B cell (primary cell): ENCODE data around the gene RRM2. TPM values are rescaled to one million over a fixed set of nuclear protein-coding genes. Genes with fewer than 3 reads are reported as not detected.

Source experiments
- ATAC-seq: fragments of 200-7000 bp; cut with Tn5 transposase; one replicate; pipeline ENCODE4 v1.10.0; 2021; ENCODE audit warnings: low read depth, mild to moderate bottlenecking, moderate number of reproducible peaks, moderate library complexity
- CTCF ChIA-PET: fragments of 350-600 bp; sonication (Branson Sonifier 250); formaldehyde crosslinking; loops from one replicate; lab custom pipeline; 2021; ENCODE audit warnings: antibody characterized with exemption, inconsistent platforms; lab: Charles Lee
- POLR2A ChIA-PET: fragments of 350-600 bp; sonication (Branson Sonifier 250); formaldehyde crosslinking; loops from one replicate; lab custom pipeline; 2021; ENCODE audit warnings: antibody characterized with exemption; lab: Charles Lee
- DNase-seq: peaks from one replicate; pipeline ENCODE4 v3.0.0; 2013
- H2AFZ ChIP-seq: 2 replicates; pipeline ENCODE4 v1.6.1; 2012; ENCODE audit warnings: mild to moderate bottlenecking, low read depth, low read length; ENCODE audit not compliant: insufficient read depth, poor library complexity, severe bottlenecking
- H3K27ac ChIP-seq, 2 donors: 1 replicate in 1 of 2; 2 replicates in 1 of 2; pipeline ENCODE4 v1.5.1; 2012 to 2013; ENCODE audit warnings: low read length in 2 of 2, mild to moderate bottlenecking in 2 of 2, moderate library complexity in 1 of 2
- H3K27me3 ChIP-seq, 4 experiments: fragments of 200-600 bp in 1 of 4; sonication (generic) in 1 of 4; replicated peaks in 1 of 4; 1 replicate in 2 of 4; 2 replicates in 2 of 4; pipeline versions ENCODE4 v1.6.1 to v1.7.0; 2013 to 2016; ENCODE audit warnings: low read length in 3 of 4, mild to moderate bottlenecking in 2 of 4, mixed read lengths in 1 of 4, moderate library complexity in 1 of 4; ENCODE audit not compliant: insufficient read depth in 4 of 4, control insufficient read depth in 3 of 4; ENCODE audit errors: control extremely low read depth in 1 of 4
- H3K36me3 ChIP-seq, 2 experiments: replicated peaks in 1 of 2; 1 replicate in 1 of 2; 2 replicates in 1 of 2; pipeline versions ENCODE4 v1.6.1 to v1.7.1; 2013; ENCODE audit warnings: low read length in 1 of 2; ENCODE audit not compliant: insufficient read depth in 2 of 2, control insufficient read depth in 1 of 2; ENCODE audit errors: control extremely low read depth in 1 of 2, extremely low read depth in 1 of 2
- H3K4me1 ChIP-seq, 2 donors: fragments of 200-600 bp in 1 of 2; sonication (generic) in 1 of 2; 1 replicate in 1 of 2; 2 replicates in 1 of 2; pipeline versions ENCODE4 v1.5.1 to v1.6.1; 2013 to 2017; ENCODE audit warnings: low read length in 2 of 2; ENCODE audit not compliant: control insufficient read depth in 2 of 2, insufficient read depth in 2 of 2
- H3K4me2 ChIP-seq: replicated peaks from 2 replicates; pipeline ENCODE3; 2012; ENCODE audit warnings: mild to moderate bottlenecking, low read depth, low read length; ENCODE audit not compliant: poor library complexity, severe bottlenecking
- H3K4me3 ChIP-seq, 5 experiments: fragments of 200-600 bp in 1 of 5; sonication (generic) in 1 of 5; 1 replicate in 3 of 5; 2 replicates in 2 of 5; pipeline versions ENCODE4 v1.5.1 to v1.7.0; 2011 to 2016; ENCODE audit warnings: low read length in 4 of 5, mild to moderate bottlenecking in 4 of 5, low read depth in 2 of 5, control low read depth in 1 of 5, moderate library complexity in 1 of 5; ENCODE audit not compliant: insufficient read depth in 1 of 5; ENCODE audit errors: control extremely low read depth in 1 of 5, extremely low read depth in 1 of 5
- H3K79me2 ChIP-seq: fragments of 200-600 bp; sonication (generic); one replicate; pipeline ENCODE4 v1.6.0; 2016; ENCODE audit warnings: low read length; ENCODE audit not compliant: control insufficient read depth, insufficient read depth
- H3K9ac ChIP-seq: fragments of 200-600 bp; sonication (generic); 2 replicates; pipeline ENCODE4 v1.6.1; 2017; ENCODE audit warnings: mild to moderate bottlenecking, low read length, moderate library complexity
- H3K9me3 ChIP-seq, 3 donors: one replicate each; pipeline versions ENCODE4 v1.6.1 to v1.7.1; 2013; ENCODE audit warnings: low read length in 2 of 3; ENCODE audit not compliant: control insufficient read depth in 2 of 3, insufficient read depth in 1 of 3; ENCODE audit errors: control extremely low read depth in 1 of 3
- H4K20me1 ChIP-seq: 2 replicates; pipeline ENCODE4 v1.6.0; 2012; ENCODE audit warnings: mild to moderate bottlenecking, low read length; ENCODE audit not compliant: insufficient read depth, control insufficient read depth, poor library complexity, severe bottlenecking
- H3K27ac Mint-ChIP-seq: one replicate; pipeline ENCODE4 v1.8.0; 2021; ENCODE audit warnings: mixed read lengths
- H3K27me3 Mint-ChIP-seq: one replicate; pipeline ENCODE4 v1.8.0; 2021; ENCODE audit warnings: mixed read lengths
- H3K4me1 Mint-ChIP-seq: one replicate; pipeline ENCODE4 v1.8.0; 2021; ENCODE audit warnings: mixed read lengths
- H3K4me3 Mint-ChIP-seq: one replicate; pipeline ENCODE4 v1.8.0; 2021; ENCODE audit warnings: mixed read lengths
- H3K9me3 Mint-ChIP-seq: one replicate; pipeline ENCODE4 v1.8.0; 2022; ENCODE audit warnings: mixed read lengths; ENCODE audit not compliant: insufficient read depth
- CTCF ChIP-seq: fragments of 200-600 bp; IDR thresholded peaks from one replicate; pipeline ENCODE4 v1.8.0; 2022; ENCODE audit warnings: antibody characterized with exemption, mild to moderate bottlenecking
- EZH2 ChIP-seq: IDR thresholded peaks from 2 replicates; pipeline ENCODE4 v1.6.1; 2012; ENCODE audit warnings: borderline replicate concordance, low read depth, mild to moderate bottlenecking, moderate library complexity, low read length; ENCODE audit not compliant: insufficient read depth, poor library complexity, severe bottlenecking
- WGBS: methylation state at CpG from one replicate; pipeline ENCODE4 v1.1.5; 2013; ENCODE audit warnings: missing lambda C conversion rate; ENCODE audit not compliant: insufficient coverage; 5-methylcytosine and 5-hydroxymethylcytosine counted together
- intact Hi-C: fragments of 100-400 bp; cut with micrococcal nuclease; formaldehyde crosslinking; loops from one replicate; pipeline ENCODE4 v1.10.0; 2022
- polyA plus RNA-seq: library from polyadenylated mRNA; depleted of rRNA; stranded (reverse); fragments of >200 nt; gene quantifications from 2 replicates; pipeline ENCODE4 v1.2.3, GENCODE V29; 2012
- total RNA-seq, 2 donors: library from RNA; stranded (reverse); fragments of 120-200 nt in 1 of 2; gene quantifications; 1 replicate in 1 of 2; 2 replicates in 1 of 2; pipeline versions ENCODE4 v1.2.3 to v1.2.4, GENCODE V29; 2013 to 2022

RRM2 gene
- total and polyA plus RNA-seq, 2 donors (not counting 1 experiment from before 2014, with no cell fraction given) = 1.2 to 3.3 TPM

DNA sequence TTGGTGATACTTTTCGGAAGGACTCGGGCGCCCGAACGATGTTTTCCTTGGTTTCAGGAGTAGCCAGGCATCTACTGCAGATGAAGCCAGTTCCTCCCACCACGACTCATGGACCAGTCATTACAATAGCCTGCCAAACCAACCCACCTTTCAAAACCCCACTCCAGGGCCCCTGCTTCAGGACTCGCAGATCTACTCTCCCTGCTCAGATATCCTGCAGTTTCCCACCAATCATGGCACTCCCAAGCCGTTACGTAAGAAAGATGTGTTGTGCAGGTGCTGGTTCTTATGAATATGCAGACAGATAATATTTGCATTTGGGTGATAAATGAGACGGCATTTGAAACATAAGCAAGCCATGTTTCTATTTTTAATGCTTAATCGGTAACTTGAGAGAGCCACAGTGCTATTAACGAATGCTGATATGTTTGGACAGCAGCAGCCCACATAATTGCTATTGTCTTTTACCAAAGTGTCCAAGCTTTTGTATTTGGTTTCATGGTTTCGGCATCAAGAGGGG, 38.8 kb upstream of the RRM2 start:
- intact Hi-C loops = no loop called here
- Mint-ChIP-seq H3K4me3 (no peak overlapping the region), H3K27me3 (peaks cover 57% of the 10 kb centered on the region), H3K27ac (no peak overlapping the region), H3K4me1 (peaks cover 10% of the 10 kb centered on the region), H3K9me3 (no peaks in the 10 kb centered on the region)
- TF ChIP-seq CTCF (no peak), EZH2 (no peak)
- POLR2A ChIA-PET = interaction anchor here (1.0 kb wide), 1 partner anchor 11 kb away, joined by 4 read pairs; no protein-coding TSS in a partner anchor
- no peak overlapping the region for H3K9ac ChIP-seq
- no peak overlapping the region for H3K4me2 ChIP-seq
- H2AFZ ChIP-seq = no peak overlapping the region
- no peaks in the 10 kb centered on the region for H3K36me3 ChIP-seq
- H3K4me1 ChIP-seq = peaks cover 17 to 22% of the 10 kb centered on the region in 2 donors
- no peaks in the 10 kb centered on the region for H3K79me2 ChIP-seq
- CTCF ChIA-PET = interaction anchor here (0.6 to 2.7 kb wide), 4 partner anchors 11 to 351 kb away, joined by 4 to 23 read pairs (median 6); no protein-coding TSS in a partner anchor
- no peak overlapping the region for H3K27ac ChIP-seq
- no peak for ATAC-seq
- 86% methylated on average over 7 of the region's 13 CpGs for WGBS
- no peak for DNase-seq
- no peaks in the 10 kb centered on the region for H4K20me1 ChIP-seq
- peaks cover 0 to 58% (median 32%) of the 10 kb centered on the region in 4 experiments for H3K27me3 ChIP-seq
- peaks cover 0 to 1% (median 0%) of the 10 kb centered on the region in 3 donors for H3K9me3 ChIP-seq
- H3K4me3 ChIP-seq = no peak overlapping the region

- H3K27me3 ChIP-seq = peaks cover 0 to 52% (median 27%) of the 10 kb centered on the region in 4 experiments
- DNase-seq = no peak
- peaks cover 11 to 16% of the 10 kb centered on the region in 2 donors for H3K4me1 ChIP-seq
- no peak overlapping the region for H3K9ac ChIP-seq
- intact Hi-C loops = no loop called here
- no peak overlapping the region for H2AFZ ChIP-seq
- 77% methylated on average over 10 of the region's 12 CpGs for WGBS
- no peaks in the 10 kb centered on the region for H3K79me2 ChIP-seq
- no peak overlapping the region for H3K4me2 ChIP-seq
- ChIA-PET CTCF (interaction anchor here (0.6 to 2.7 kb wide), 6 partner anchors 8 to 351 kb away, joined by 4 to 23 read pairs (median 5); no protein-coding TSS in a partner anchor), POLR2A (no interaction called here)
- Mint-ChIP-seq H3K9me3 (no peaks in the 10 kb centered on the region), H3K4me3 (no peak overlapping the region), H3K27ac (no peak overlapping the region), H3K27me3 (peaks cover 53% of the 10 kb centered on the region), H3K4me1 (peaks cover 6% of the 10 kb centered on the region)
- TF ChIP-seq EZH2 = no peak
- no peak for TF ChIP-seq CTCF
- peaks cover 0 to 1% (median 0%) of the 10 kb centered on the region in 3 donors for H3K9me3 ChIP-seq
- no peak overlapping the region for H3K27ac ChIP-seq
- no peaks in the 10 kb centered on the region for H3K36me3 ChIP-seq
- ATAC-seq = no peak
- H4K20me1 ChIP-seq = no peaks in the 10 kb centered on the region
- H3K4me3 ChIP-seq = no peak overlapping the region
These were observed 38.2 kb upstream of the RRM2 start for GRCh38 chr2:10084223-10084865.
